GM10248 (cell line): Measurements from ENCODE around the gene DAZL.

Source experiments
- CTCF ChIA-PET: fragments of 300-600 bp; sonication (Branson Sonifier 250); formaldehyde crosslinking; extraction: SDS; loops from one replicate; lab custom pipeline; 2021; ENCODE audit warnings: antibody characterized with exemption; lab: Yijun Ruan, JAX
- POLR2A ChIA-PET: fragments of 350-650 bp; sonication (Branson Sonifier 250); formaldehyde crosslinking; extraction: SDS; loops from one replicate; lab custom pipeline; 2020; ENCODE audit warnings: antibody characterized with exemption; lab: Yijun Ruan, JAX
- DNase-seq: peaks from one replicate; pipeline ENCODE4 v3.0.0; 2012; ENCODE audit errors: extremely low spot score
- CTCF ChIP-seq: IDR thresholded peaks from 2 replicates; pipeline ENCODE4 v1.5.1; 2012; ENCODE audit warnings: mild to moderate bottlenecking, low read depth; ENCODE audit errors: extremely low read depth, missing control alignments, control extremely low read depth

DAZL gene

GRCh38 chr3:16568115-16568514, 37.1 kb downstream of the DAZL start:
- CTCF ChIA-PET: interaction anchor here (0.9 to 1.9 kb wide), 3 partner anchors 11 to 1273 kb away, joined by 3 to 5 read pairs (median 3); no protein-coding TSS in a partner anchor
- DNase-seq: no peak
- TF ChIP-seq CTCF: no peak
- POLR2A ChIA-PET: no interaction called here

GRCh38 chr3:16559653-16560365, 45.4 kb downstream of the DAZL start:
- TF ChIP-seq CTCF: no peak
- ChIA-PET POLR2A (no interaction called here), CTCF (interaction anchor here (1.0 to 2.7 kb wide), 3 partner anchors 9 to 269 kb away, joined by 3 to 12 read pairs (median 8); no protein-coding TSS in a partner anchor)
- DNase-seq: no peak

- no peak for DNase-seq
- POLR2A ChIA-PET: interaction anchor here (0.6 kb wide), 1 partner anchor 37 kb away, joined by 3 read pairs; no protein-coding TSS in a partner anchor
These were observed 51.1 kb downstream of the DAZL start for GRCh38 chr3:16554126-16554525.

GRCh38 chr3:16552757-16553156, 52.5 kb downstream of the DAZL start:
- TF ChIP-seq CTCF: no peak
- POLR2A ChIA-PET: no interaction called here
- DNase-seq: no peak
- CTCF ChIA-PET: interaction anchor here (0.9 to 7.9 kb wide), 5 partner anchors 10 to 285 kb away, joined by 3 to 72 read pairs (median 5); partner anchors contain the start of genes DPH3 and OXNAD1

More at GRCh38 chr3:16554126-16554525, 51.1 kb downstream of the DAZL start:
- CTCF ChIA-PET: interaction anchor here (1.0 to 7.9 kb wide), 6 partner anchors 11 to 287 kb away, joined by 3 to 72 read pairs (median 6); partner anchors contain the start of genes DPH3 and OXNAD1
- TF ChIP-seq CTCF: no peak

- ChIA-PET CTCF (interaction anchor here (0.9 to 7.9 kb wide), 15 partner anchors 8 to 304 kb away, joined by 3 to 72 read pairs (median 6); partner anchors contain the start of genes DPH3 and OXNAD1), POLR2A (interaction anchor here (1.0 kb wide), 1 partner anchor 35 kb away, joined by 3 read pairs; no protein-coding TSS in a partner anchor)
These were observed 53.8 kb downstream of the DAZL start for GRCh38 chr3:16551342-16551976.

More at GRCh38 chr3:16551342-16551976, 53.8 kb downstream of the DAZL start:
- no peak for TF ChIP-seq CTCF
- DNase-seq: no peak
